SU-DHL-6 (cell line): Measurements from ENCODE around the gene CD52.

Source experiments
- H2AFZ ChIP-seq: fragments of 200-600 bp; sonication (generic); 2 replicates; pipeline ENCODE4 v1.6.1; 2014; ENCODE audit warnings: low read depth, mild to moderate bottlenecking, moderate library complexity, mixed read lengths, antibody characterized with exemption, low read length; ENCODE audit not compliant: severe bottlenecking
- H3F3A ChIP-seq: fragments of 200-600 bp; shearing (Covaris generic); 2 replicates; pipeline ENCODE4 v1.6.0; 2016; ENCODE audit warnings: antibody characterized with exemption, mild to moderate bottlenecking; ENCODE audit not compliant: insufficient read depth
- H3K27ac ChIP-seq: fragments of 200-600 bp; sonication (generic); 2 replicates; pipeline ENCODE4 v1.5.1; 2016; ENCODE audit warnings: low read depth, mild to moderate bottlenecking, low read length, moderate library complexity, mixed read lengths
- H3K27me3 ChIP-seq: fragments of 200-600 bp; sonication (generic), shearing (Covaris generic); 2 replicates; pipeline ENCODE4 v1.6.0; 2014; ENCODE audit warnings: mild to moderate bottlenecking, low read length
- H3K36me3 ChIP-seq: fragments of 200-600 bp; sonication (generic); 2 replicates; pipeline ENCODE4 v1.6.1; 2014; ENCODE audit warnings: mild to moderate bottlenecking, low read length, mixed read lengths
- H3K4me2 ChIP-seq: fragments of 300-600, 200-600 bp; shearing (Covaris generic), sonication (generic); 2 replicates; pipeline ENCODE4 v1.6.0; 2014; ENCODE audit warnings: low read length, low read depth, mild to moderate bottlenecking; ENCODE audit not compliant: poor library complexity, severe bottlenecking
- H3K4me3 ChIP-seq: fragments of 200-600 bp; sonication (generic); 2 replicates; pipeline ENCODE4 v1.5.1; 2014; ENCODE audit warnings: antibody characterized with exemption, low read length, mild to moderate bottlenecking, mixed read lengths; ENCODE audit not compliant: insufficient read depth, poor library complexity, severe bottlenecking
- H3K79me2 ChIP-seq: fragments of 200-600 bp; sonication (generic); 2 replicates; pipeline ENCODE4 v1.6.1; 2014; ENCODE audit warnings: mild to moderate bottlenecking, low read length, moderate library complexity; ENCODE audit not compliant: insufficient read depth
- H3K9ac ChIP-seq: fragments of 200-600 bp; sonication (generic); 2 replicates; pipeline ENCODE4 v1.7.0; 2014; ENCODE audit warnings: mild to moderate bottlenecking, low read length
- H3K9me2 ChIP-seq: fragments of 200-600 bp; sonication (generic); replicated peaks from 2 replicates; pipeline ENCODE4 v1.6.1; 2014; ENCODE audit warnings: low read length; ENCODE audit not compliant: insufficient read depth
- H3K9me3 ChIP-seq: fragments of 200-600 bp; sonication (generic); 2 replicates; pipeline ENCODE4 v1.6.1; 2014; ENCODE audit warnings: low read length, mixed read lengths; ENCODE audit not compliant: insufficient read depth
- H4K20me1 ChIP-seq: fragments of 200-600 bp; sonication (generic); 2 replicates; pipeline ENCODE4 v1.6.1; 2014; ENCODE audit warnings: low read depth, mild to moderate bottlenecking, antibody characterized with exemption, low read length, moderate library complexity, mixed read lengths
- CTCF ChIP-seq: fragments of 200-600 bp; sonication (generic); IDR thresholded peaks from one replicate; pipeline ENCODE4 v1.5.1; 2017; ENCODE audit warnings: antibody characterized with exemption, mild to moderate bottlenecking, low read length, moderate library complexity; ENCODE audit not compliant: insufficient read depth, poor library complexity, severe bottlenecking
- EZH2phosphoT487 ChIP-seq: fragments of 200-600 bp; sonication (generic), shearing (Covaris generic); conservative IDR thresholded peaks from 2 replicates; pipeline ENCODE4 v1.6.1; 2018; ENCODE audit warnings: mild to moderate bottlenecking, antibody characterized with exemption, low read length, moderate library complexity, mixed read lengths

The CD52 gene

GRCh38 chr1:26353210-26353859 is 35.6 kb downstream of the CD52 start:
- no peaks in the 10 kb centered on the region for H3K9me3 ChIP-seq
- H2AFZ ChIP-seq, result no peak overlapping the region
- no peaks in the 10 kb centered on the region for H3K79me2 ChIP-seq
- H3K36me3 ChIP-seq, result no peaks in the 10 kb centered on the region
- no peaks in the 10 kb centered on the region for H3F3A ChIP-seq
- H3K9ac ChIP-seq, result no peak overlapping the region
- H3K27ac ChIP-seq, result no peak overlapping the region
- no peak overlapping the region for H3K4me2 ChIP-seq
- H3K27me3 ChIP-seq, result no peaks in the 10 kb centered on the region
- H3K4me3 ChIP-seq, result no peak overlapping the region
- no peak for TF ChIP-seq CTCF
- no peak for TF ChIP-seq EZH2phosphoT487
- H3K9me2 ChIP-seq, result no peaks in the 10 kb centered on the region
- no peaks in the 10 kb centered on the region for H4K20me1 ChIP-seq

GRCh38 chr1:26353976-26354820 is 36.4 kb downstream of the CD52 start, which contains the start of gene CRYBG2:
Gene CRYBG2, minus strand, starts transcription at chr1:26354130. Its CDS starts 7,473 bp downstream, at chr1:26346657.
- Histone ChIP-seq H3K27ac (no peak within 1 kb of the TSS), H3K36me3 (no peaks in the 10 kb centered on the region), H3K9me2 (no peaks in the 10 kb centered on the region), H3F3A (no peaks in the 10 kb centered on the region), H3K9ac (no peak within 1 kb of the TSS), H3K79me2 (no peaks in the 10 kb centered on the region), H3K4me2 (no peak within 1 kb of the TSS), H3K27me3 (no peaks in the 10 kb centered on the region), H3K4me3 (no peak within 1 kb of the TSS), H4K20me1 (no peaks in the 10 kb centered on the region), H3K9me3 (no peaks in the 10 kb centered on the region), H2AFZ (no peak within 1 kb of the TSS)
- TF ChIP-seq EZH2phosphoT487 (no peak), CTCF (no peak)

GRCh38 chr1:26354972-26355371 is 37.2 kb downstream of the CD52 start:
- H3K9ac ChIP-seq, result no peak overlapping the region

More at GRCh38 chr1:26354972-26355371, 37.2 kb downstream of the CD52 start:
- Histone ChIP-seq H3K27me3 (no peaks in the 10 kb centered on the region), H3K9me3 (no peaks in the 10 kb centered on the region), H2AFZ (no peak overlapping the region), H3K79me2 (no peaks in the 10 kb centered on the region), H3K4me3 (no peak overlapping the region), H3K36me3 (no peaks in the 10 kb centered on the region), H3F3A (no peaks in the 10 kb centered on the region), H3K4me2 (no peak overlapping the region), H4K20me1 (no peaks in the 10 kb centered on the region), H3K27ac (no peak overlapping the region), H3K9me2 (no peaks in the 10 kb centered on the region)
- TF ChIP-seq CTCF (no peak), EZH2phosphoT487 (no peak)
